CD4-positive, alpha-beta T cell treated with Interferon alpha-2 for 1 hour (primary cell): ENCODE data around the gene EYA2.

Source experiments
- DNase-seq, 2 donors: peaks; one replicate each; pipeline ENCODE4 v3.0.0-alpha.2; 2020 to 2022

Gene EYA2

DNA sequence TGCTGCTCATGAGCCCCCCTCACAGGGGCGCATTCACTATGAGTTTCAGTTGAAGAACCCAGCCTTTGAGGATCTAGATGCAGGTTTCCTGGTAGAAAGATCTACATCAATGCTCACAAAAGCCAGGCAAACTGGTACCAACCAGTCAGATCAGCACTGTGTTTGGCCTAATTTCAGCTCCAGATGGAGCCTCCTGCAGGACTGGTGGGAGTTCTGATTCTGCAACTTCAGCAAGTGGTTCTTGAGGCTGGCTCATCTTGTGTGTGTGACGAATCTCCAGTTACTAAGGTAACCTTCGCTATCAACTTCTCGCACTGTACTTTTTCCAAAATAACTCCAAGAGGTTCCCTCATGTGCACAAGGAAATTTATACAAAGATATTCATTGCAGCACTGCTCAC is 343.1 kb downstream of the EYA2 start:
- DNase-seq, result no peak
